GM18519 (cell line): ENCODE data around the gene MEGF10.
"Not testable (repeated sequence)": the region's sequence is repeated elsewhere in the genome, so short reads cannot be mapped to it uniquely, and the experiment has no call there.

ENCODE experiments used
- ATAC-seq: cut with Tn5 transposase; IDR thresholded peaks from one replicate; pipeline ENCODE4 v1.9.1; 2021; ENCODE audit warnings: mild to moderate bottlenecking, moderate library complexity; ENCODE audit not compliant: unreplicated experiment, low FRiP score

Gene MEGF10

GRCh38 chr5:127290019-127290945 lies at the start of gene MEGF10:
Gene MEGF10, plus strand, starts transcription at chr5:127290796. Its CDS starts 40,513 bp downstream, at chr5:127331309.
- ATAC-seq, result no peak

DNA sequence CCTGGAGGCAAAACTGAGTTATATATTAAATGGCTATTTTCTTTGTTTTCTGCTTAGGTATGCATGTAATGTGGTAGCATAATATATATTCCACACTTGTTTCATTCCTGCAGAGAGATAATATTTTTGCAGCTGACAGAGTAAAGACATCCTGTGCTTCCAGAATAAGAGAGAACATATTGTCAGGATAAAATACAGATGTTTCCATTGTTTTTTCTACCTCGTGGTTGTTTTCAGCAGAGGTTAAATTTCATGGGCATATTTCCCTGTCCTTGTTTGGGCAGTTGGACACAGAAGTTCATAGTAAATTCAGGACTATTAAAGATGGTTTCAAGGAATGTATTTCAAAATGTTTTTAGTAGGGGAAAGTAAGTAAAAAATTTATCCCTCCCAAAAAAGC lies 47.6 kb upstream of the MEGF10 start:
- no peak for ATAC-seq

GRCh38 chr5:127254729-127255284 lies 35.8 kb upstream of the MEGF10 start:
- no peak for ATAC-seq

DNA sequence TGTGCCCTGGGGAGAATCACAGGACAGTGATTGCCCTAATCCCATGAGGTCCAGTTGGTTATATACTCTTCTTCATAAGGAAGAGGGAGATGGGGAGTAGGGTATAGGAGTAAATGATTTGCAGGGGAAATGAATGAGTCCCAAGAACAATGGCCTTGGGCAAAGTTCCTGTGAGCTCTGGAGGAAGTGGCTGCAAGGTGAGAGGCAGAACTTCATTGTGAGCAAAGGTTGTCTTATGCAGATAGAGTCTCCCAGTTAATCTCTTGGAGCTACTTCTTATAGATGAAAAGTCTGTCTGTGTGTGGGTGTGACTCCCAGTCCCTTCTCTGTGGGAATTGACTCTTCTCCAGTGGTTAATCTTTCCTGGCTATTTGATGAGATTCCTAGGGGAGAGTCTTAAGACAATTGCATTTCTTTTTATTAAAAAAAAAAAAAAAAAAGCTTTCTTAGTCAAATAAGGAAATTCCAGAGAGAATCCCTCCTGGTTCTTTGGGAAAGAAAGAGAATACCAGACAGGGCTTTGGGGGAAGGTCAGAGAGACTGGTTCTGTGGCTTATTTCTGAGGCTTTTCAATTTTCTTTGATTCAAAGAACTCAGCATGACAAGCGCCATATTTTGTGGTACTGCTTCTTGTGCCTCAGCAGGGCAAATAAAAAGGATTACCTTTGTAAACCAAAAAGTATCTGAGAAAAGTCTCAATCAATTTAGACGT lies 33.6 kb upstream of the MEGF10 start:
- no peak for ATAC-seq

DNA sequence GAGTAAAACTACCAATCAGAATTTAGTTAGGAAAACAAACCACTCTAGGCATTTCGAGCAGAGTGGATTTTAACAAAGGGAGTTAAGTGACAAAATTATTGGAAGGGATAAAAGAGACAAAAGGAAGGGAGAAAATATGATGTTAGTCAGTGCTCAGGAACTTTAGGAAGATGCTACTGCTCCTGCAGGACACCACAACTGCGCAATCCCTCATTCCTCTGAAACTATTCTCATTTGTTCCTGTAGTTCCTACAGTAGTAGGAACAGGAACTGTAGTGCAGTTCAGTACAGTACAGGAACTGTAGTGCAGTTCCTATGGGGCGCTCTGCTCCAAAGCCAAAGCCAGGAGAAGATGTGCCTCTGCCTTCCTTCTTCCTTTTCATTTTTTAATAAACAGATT lies 29.9 kb upstream of the MEGF10 start:
- no peak for ATAC-seq

DNA sequence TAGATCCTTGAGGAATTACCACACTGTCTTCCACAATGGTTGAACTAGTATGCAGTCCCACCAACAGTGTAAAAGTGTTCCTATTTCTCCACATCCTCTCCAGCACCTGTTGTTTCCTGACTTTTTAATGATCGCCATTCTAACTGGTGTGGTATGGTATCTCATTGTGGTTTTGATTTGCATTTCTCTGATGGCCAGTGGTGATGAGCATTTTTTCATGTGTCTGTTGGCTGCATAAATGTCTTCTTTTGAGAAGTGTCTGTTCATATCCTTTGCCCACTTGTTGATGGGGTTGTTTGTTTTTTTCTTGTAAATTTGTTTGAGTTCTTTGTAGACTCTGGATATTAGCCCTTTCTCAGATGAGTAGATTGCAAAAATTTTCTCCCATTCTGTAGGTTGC lies 25.1 kb upstream of the MEGF10 start:
- ATAC-seq, result not testable (repeated sequence)

GRCh38 chr5:127268342-127268741 lies 22.3 kb upstream of the MEGF10 start:
- not testable (repeated sequence) for ATAC-seq

- not testable (repeated sequence) for ATAC-seq
Measured at GRCh38 chr5:127270713-127271112, 19.9 kb upstream of the MEGF10 start.

- no peak for ATAC-seq
Measured at GRCh38 chr5:127275641-127276193, 14.9 kb upstream of the MEGF10 start.

GRCh38 chr5:127280491-127281220 lies 9.9 kb upstream of the MEGF10 start:
- ATAC-seq, result no peak

- ATAC-seq, result no peak
Measured at GRCh38 chr5:127281609-127282008, 9.0 kb upstream of the MEGF10 start.

- ATAC-seq, result no peak
Measured at GRCh38 chr5:127288676-127289075, 1.9 kb upstream of the MEGF10 start.

DNA sequence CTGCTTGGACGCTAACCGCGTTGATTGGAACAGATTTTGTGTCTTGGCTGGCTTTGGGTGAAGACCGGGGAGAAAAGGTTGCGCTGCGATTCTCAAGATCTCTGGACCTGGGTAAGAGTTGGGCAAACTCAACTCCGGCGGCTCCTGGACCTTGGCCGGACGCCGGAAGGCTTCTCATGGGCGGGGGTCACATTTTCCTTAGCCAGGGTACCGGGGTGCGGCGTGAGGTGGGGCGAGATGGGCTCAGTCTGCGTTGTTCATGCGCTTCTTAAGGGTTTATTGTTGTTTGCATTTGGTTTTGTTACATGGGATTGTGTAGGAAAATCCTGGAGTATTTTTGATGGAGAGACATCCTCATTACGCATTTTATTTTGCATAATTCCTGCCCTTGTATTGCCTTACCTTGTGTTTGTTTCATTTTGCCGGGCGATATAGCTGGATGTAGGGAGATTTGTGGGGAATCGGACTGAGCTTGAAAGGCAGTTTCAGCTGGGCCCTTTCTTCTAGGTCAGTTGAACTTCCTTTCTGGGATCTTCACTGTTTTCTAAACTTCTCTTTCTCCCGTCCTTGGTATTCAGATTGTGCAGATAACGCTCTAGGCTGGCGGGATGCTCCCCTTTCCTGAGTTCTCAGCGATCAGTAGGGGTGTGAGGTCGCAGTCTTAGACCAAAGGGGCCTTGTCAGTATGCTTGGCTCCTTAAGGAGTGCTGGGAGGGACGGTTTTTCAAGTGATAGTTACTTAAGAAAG lies 524 bp downstream of the MEGF10 start:
- ATAC-seq, result no peak

DNA sequence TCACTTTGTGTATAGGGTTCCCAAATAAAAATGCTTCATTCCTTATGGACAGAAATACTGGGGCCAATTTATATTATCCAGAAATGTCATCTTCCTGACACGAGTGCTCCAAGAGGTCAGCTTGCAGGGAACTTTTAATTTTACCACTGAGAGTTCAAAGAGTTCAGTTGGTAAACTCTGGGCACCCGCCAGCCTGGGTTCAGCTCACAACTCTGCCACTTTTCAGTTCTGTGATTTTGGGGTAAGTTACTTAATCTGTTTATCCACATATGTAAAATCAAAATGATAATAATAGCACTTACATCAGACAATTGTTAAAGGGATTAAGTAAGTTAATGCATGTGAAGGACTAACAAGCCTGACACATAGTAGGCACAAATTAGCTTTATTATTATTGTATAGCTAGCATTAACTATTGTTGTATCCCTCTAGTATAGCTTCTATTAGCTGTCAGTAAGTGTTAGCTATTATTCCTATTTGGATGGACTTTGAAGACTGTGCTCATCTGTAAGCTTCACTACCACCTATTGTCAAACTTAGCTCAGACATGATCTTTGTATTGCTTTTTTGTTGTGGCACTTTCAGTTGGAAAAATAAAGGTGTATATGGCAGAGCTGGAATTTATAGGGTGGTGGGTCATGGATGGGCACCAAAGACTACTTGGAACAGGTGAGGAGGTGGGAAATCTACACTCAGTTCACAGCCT lies 1.6 kb downstream of the MEGF10 start:
- ATAC-seq, result no peak

DNA sequence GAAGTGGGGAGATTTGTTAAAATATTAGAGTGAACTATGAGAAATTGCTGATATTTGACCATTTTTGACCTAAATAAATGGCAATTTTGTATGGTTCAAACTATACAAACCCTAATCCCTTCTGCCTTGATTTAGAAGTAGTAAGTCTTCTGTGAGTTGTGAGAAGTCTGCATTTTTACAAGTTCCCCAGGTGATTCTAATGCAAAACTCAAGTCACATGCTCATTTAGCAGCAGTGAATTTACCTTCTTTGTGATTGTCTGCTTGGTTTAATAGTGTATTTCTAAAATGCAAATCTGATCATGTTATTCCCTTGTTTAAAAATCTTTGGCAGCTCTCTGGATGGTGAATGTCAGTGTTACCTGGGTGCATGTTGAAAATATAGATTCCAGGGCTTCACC lies 2.8 kb downstream of the MEGF10 start:
- no peak for ATAC-seq

GRCh38 chr5:127294829-127295228 lies 4.2 kb downstream of the MEGF10 start:
- no peak for ATAC-seq

- ATAC-seq, result no peak
Measured at GRCh38 chr5:127295454-127295853, 4.9 kb downstream of the MEGF10 start.

GRCh38 chr5:127296321-127296720 lies 5.7 kb downstream of the MEGF10 start:
- ATAC-seq, result no peak

DNA sequence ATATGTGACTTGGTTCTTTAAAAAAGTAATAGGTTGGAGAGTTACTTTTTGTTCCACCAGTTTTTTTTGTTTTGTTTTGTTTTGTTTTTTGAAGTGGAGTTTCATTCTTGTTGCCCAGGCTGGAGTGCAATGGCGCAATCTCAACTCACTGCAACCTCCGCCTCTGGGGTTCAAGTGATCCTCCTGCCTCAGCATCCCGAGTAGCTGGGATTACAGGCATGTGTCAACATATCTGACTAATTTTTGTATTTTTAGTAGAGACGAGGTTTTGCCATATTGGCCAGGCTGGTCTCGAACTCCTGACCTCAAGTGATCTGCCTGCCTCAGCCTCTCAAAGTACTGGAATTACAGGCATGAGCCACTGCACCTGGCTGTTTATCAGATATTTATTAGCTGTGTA lies 6.3 kb downstream of the MEGF10 start:
- not testable (repeated sequence) for ATAC-seq
